ENCODE results near the gene LRRC71. TPM values are rescaled to one million over a fixed set of nuclear protein-coding genes. Genes with fewer than 3 reads are reported as not detected.

LRRC71 gene
- total and polyA plus RNA-seq, 2 of the 8 experiments (the other 6 are each of a cell fraction or from before 2014, with no cell fraction given) = 0.05 TPM; not detected in 1

DNA sequence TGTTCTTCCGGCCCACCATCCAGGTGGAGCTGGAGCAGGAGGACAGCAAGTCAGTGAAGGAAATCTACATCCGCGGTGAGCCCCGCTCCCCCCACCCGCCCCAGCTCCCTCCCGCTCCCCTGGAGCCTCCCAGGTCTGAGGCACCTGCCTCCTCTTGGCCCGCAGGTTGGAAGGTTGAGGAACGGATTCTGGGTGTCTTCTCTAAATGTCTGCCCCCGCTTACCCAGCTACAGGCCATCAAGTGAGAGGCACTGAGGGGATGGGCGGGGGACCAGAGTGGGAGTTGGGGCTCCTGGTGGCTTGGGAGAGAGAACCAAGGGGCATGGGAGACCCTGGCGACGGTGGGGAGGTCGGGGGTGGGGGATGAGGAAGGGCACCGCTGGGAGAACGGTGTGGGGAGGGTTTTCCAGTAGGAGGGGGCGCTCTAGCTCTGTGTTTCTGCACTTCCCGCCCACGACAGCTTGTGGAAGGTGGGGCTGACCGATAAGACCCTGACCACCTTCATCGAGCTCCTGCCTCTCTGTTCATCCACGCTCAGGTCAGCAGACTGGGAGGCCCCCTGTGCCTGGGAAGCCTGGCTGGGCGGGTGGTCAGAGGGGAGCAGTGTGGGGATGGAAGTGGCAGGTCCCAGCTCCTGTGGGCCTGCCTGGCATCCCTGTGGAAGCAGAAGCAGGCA lies 4.2 kb downstream of the LRRC71 start:
- Histone ChIP-seq H2BK5ac (ENCODE audit: low read depth, low read length) (peak overlapping the region; percentile 16; the same call in 1 of the 2 replicates), H3K79me1 (ENCODE audit: low read depth, low read length) (no peaks in the 10 kb centered on the region), H3K18ac (ENCODE audit: extremely low read depth, low read length) (peak overlapping the region; percentile 60; the same call in 1 of the 2 replicates), H3K4ac (replicated peaks; ENCODE audit: insufficient read length, low read depth, low read length) (no peak overlapping the region), H3K27ac (ENCODE audit: low read depth, low read length) (no peak overlapping the region), H3K79me2 (ENCODE audit: control insufficient read depth in 1 of 2, insufficient read depth in 2 of 2, low read length in 2 of 2) (no peaks in the 10 kb centered on the region), H3K23ac (ENCODE audit: insufficient read length) (no peak overlapping the region), H3K9me3 (ENCODE audit: insufficient read depth in 2 of 2, low read depth in 1 of 2, low read length in 1 of 2) (no peaks in the 10 kb centered on the region), H4K20me1 (replicated peaks in 1 of 2; ENCODE audit: control insufficient read depth in 1 of 2, insufficient read depth in 2 of 2, low read length in 2 of 2) (peaks cover 4 to 19% of the 10 kb centered on the region in 2 experiments), H3K4me3 (ENCODE audit: extremely low read depth in 1 of 4, insufficient read depth in 2 of 4, low read depth in 3 of 4, low read length in 4 of 4) (peak overlapping the region; percentile 35 to 63 (median 42); a peak in 7 of 8 replicates), H2AK5ac (ENCODE audit: low read depth, low read length) (no peak overlapping the region), H4K91ac (replicated peaks; ENCODE audit: insufficient read length, low read length) (no peak overlapping the region), H2BK120ac (replicated peaks; ENCODE audit: low read depth, low read length) (no peak overlapping the region), H3K36me3 (ENCODE audit: control insufficient read depth in 2 of 4, insufficient read depth in 4 of 4, low read length in 3 of 4) (no peaks in the 10 kb centered on the region), H3K14ac (ENCODE audit: insufficient read length) (no peak overlapping the region), H3K27me3 (replicated peaks in 1 of 4; ENCODE audit: control insufficient read depth in 3 of 4, extremely low read depth in 1 of 4, insufficient read depth in 3 of 4, low read length in 3 of 4) (peaks cover 75 to 98% (median 92%) of the 10 kb centered on the region in 4 experiments), H2AFZ (ENCODE audit: low read length) (no peak overlapping the region), H2BK20ac (ENCODE audit: low read length) (peak overlapping the region; percentile 61; the same call in 1 of the 2 replicates), H3K23me2 (ENCODE audit: low read depth, low read length) (peaks cover 9% of the 10 kb centered on the region; the same call in 1 of the 2 replicates), H3K4me1 (replicated peaks in 1 of 4; ENCODE audit: control insufficient read depth in 3 of 4, insufficient read depth in 4 of 4, low read length in 3 of 4) (peaks cover 3 to 23% (median 10%) of the 10 kb centered on the region in 4 experiments; a peak in 6 of 7 replicates), H3K4me2 (ENCODE audit: insufficient read depth in 1 of 2, low read depth in 2 of 2, low read length in 2 of 2) (peak overlapping the region; percentile 94 to 98), H4K8ac (ENCODE audit: extremely low read depth, insufficient read depth, low read length) (no peak overlapping the region), H4K5ac (ENCODE audit: insufficient read length, low read depth, low read length) (no peak overlapping the region), H2BK15ac (ENCODE audit: low read length) (peak overlapping the region; percentile 81; the same call in 1 of the 2 replicates), H3K9ac (replicated peaks in 1 of 4; ENCODE audit: extremely low read depth in 1 of 4, low read depth in 3 of 4, low read length in 3 of 4) (no peak overlapping the region), H2BK12ac (ENCODE audit: low read depth, low read length) (no peak overlapping the region), H3K56ac (replicated peaks; ENCODE audit: insufficient read length, low read depth, low read length) (no peak overlapping the region)
- POLR2A ChIA-PET (ENCODE audit: partially characterized antibody) = interaction anchor here (0.6 to 2.3 kb wide), 8 partner anchors 11 to 216 kb away, joined by 3 to 10 read pairs (median 4); no protein-coding TSS in a partner anchor
- FAIRE-seq = no peak
- TF ChIP-seq EZH2 (IDR thresholded peaks at IDR 0.05; ENCODE audit: low read depth, low read length, severe bottlenecking) (peak; percentile 44), CBX5 (IDR thresholded peaks at IDR 0.05; ENCODE audit: low read depth, low read length) (no peak), RBBP5 (IDR thresholded peaks at IDR 0.05; ENCODE audit: borderline replicate concordance, low read depth, low read length) (no peak), SP4 (IDR thresholded peaks at IDR 0.05; ENCODE audit: low read length) (no peak), SUZ12 (IDR thresholded peaks at IDR 0.05; ENCODE audit: low read length) (peak; percentile 13), TCF12 (IDR thresholded peaks at IDR 0.05; ENCODE audit: low read depth, low read length) (no peak), CTBP2 (IDR thresholded peaks at IDR 0.05; ENCODE audit: borderline replicate concordance, insufficient read depth, insufficient read length, low read length) (no peak)
- CTCF ChIA-PET (ENCODE audit: partially characterized antibody) = interaction anchor here (0.8 to 11.8 kb wide), 15 partner anchors 8 to 301 kb away, joined by 3 to 287 read pairs (median 6); partner anchors contain the start of genes INSRR, NTRK1 and PEAR1
- DNase-seq (ENCODE audit: low read depth in 1 of 2, low spot score in 2 of 2) = no peak
- WGBS, 2 experiments (ENCODE audit: extremely low coverage in 1 of 2, insufficient coverage in 1 of 2, insufficient read length in 1 of 2, insufficient replicate concordance in 2 of 2, low coverage in 1 of 2, low lambda C conversion rate in 2 of 2, missing lambda C conversion rate in 1 of 2) = 12% methylated on average over 14 of the region's 22 CpGs; no CpG with 5 or more reads in 1 of the 2 experiments
